SJCRH30 (cell line): ENCODE results near the gene PPP2R3C. TPM values are rescaled to one million over a fixed set of nuclear protein-coding genes. Genes with fewer than 3 reads are reported as not detected.
A peak's percentile ranks its signal among the peaks of the same experiment; 100 is the strongest.
"Not testable (repeated sequence)": the region's sequence is repeated elsewhere in the genome, so short reads cannot be mapped to it uniquely, and the experiment has no call there.

ENCODE experiments used
- DNase-seq, 2 experiments: peaks; one replicate each; pipeline ENCODE4 v3.0.0-alpha.2; 2015 to 2020
- H3K27ac ChIP-seq: fragments of 250-450 bp; sonication (Bioruptor Pico); 2 replicates; pipeline ENCODE4 v1.5.1; 2020; ENCODE audit warnings: mild to moderate bottlenecking, moderate library complexity
- H3K27me3 ChIP-seq: fragments of 250-450 bp; sonication (Bioruptor Pico); 2 replicates; pipeline ENCODE4 v1.5.1; 2020; ENCODE audit warnings: mild to moderate bottlenecking, moderate library complexity
- H3K36me3 ChIP-seq: fragments of 250-450 bp; sonication (Bioruptor Pico); 2 replicates; pipeline ENCODE4 v1.5.1; 2020; ENCODE audit warnings: mild to moderate bottlenecking, moderate library complexity
- H3K4me1 ChIP-seq: fragments of 250-450 bp; sonication (Bioruptor Pico); 2 replicates; pipeline ENCODE4 v1.5.1; 2020; ENCODE audit warnings: mild to moderate bottlenecking, moderate library complexity
- H3K4me3 ChIP-seq: fragments of 250-450 bp; sonication (Bioruptor Pico); 2 replicates; pipeline ENCODE4 v1.5.1; 2020; ENCODE audit warnings: mild to moderate bottlenecking, moderate library complexity
- H3K9me3 ChIP-seq: fragments of 250-450 bp; sonication (Bioruptor Pico); replicated peaks from 2 replicates; pipeline ENCODE4 v1.5.1; 2020; ENCODE audit warnings: mild to moderate bottlenecking, moderate library complexity
- total RNA-seq: library from RNA; depleted of rRNA; stranded (reverse); fragments of >200 nt; shearing (Covaris generic); gene quantifications from 2 replicates; pipeline ENCODE4 v1.2.3, GENCODE V29; 2014; rRNA removed

Gene PPP2R3C
- total RNA-seq, 1 experiment from 2014 or later: 43.6 TPM

DNA sequence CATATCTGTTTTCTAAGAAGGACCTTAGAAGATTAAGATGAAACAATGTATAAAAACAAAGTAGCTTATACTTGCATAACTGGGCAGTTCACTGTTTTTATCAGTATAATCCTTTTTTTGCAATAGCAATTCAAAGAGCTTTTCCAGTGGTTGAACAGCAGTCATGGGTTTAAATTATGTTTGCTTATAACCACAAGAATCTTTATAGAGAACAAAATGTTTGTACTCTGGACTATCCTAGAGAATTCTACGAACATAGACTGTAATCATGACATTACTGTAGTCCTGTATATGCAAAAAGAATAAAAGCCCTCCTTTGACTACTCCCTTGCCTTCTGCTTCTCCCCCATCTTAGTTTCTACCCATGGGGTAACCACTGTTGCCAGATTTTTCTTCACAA, 70.0 kb downstream of the PPP2R3C start:
- Histone ChIP-seq H3K4me3 (no peak overlapping the region), H3K9me3 (no peaks in the 10 kb centered on the region), H3K4me1 (no peaks in the 10 kb centered on the region), H3K27me3 (no peaks in the 10 kb centered on the region), H3K36me3 (no peaks in the 10 kb centered on the region), H3K27ac (no peak overlapping the region)
- DNase-seq: no peak

DNA sequence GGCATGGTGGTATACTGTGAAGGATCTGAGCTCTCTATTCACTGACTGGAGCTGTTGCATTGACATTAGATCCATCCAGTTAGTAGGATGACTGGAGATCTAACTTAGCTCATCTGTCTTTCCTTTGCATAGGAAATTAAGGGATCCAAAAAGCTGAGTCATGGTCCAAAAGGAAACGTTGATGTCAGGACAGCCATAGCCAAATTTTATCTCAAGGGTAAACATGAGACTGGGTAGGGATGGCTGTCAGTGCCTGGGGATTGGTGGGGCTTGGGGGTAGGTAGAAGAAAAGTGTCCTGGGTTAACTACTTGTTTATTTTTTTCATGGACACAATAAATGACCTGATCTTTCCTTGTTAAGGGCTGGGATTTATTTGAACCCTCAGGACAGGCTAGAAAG, 71.1 kb downstream of the PPP2R3C start:
- Histone ChIP-seq H3K9me3 (no peaks in the 10 kb centered on the region), H3K27me3 (no peaks in the 10 kb centered on the region), H3K36me3 (no peaks in the 10 kb centered on the region), H3K27ac (no peak overlapping the region), H3K4me1 (no peaks in the 10 kb centered on the region), H3K4me3 (no peak overlapping the region)
- DNase-seq: no peak

DNA sequence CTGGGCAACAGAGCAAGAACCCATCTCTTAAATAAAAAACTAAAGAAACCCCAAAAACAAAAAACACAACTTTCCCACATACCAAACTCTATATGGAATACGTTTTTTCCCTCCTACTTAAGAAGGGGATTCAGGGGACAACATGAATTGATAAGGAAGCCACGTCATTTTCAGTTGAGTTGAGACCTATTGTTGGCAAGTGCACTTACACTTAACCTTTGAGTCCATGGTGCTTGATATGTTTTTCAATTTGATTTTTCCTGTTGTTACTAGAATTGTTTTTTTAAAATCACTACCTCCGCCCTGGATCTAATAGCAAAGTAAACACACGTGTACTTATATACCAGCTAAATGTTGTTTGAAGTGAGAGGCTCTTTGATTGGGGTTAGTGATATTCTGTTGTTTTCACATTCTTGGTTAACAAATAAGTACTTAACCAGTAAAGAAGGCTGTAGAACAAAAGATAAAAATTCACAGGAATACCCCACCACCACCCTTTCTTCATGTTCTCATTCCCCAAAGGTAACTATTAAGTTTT, 73.7 kb downstream of the PPP2R3C start:
- Histone ChIP-seq H3K27me3 (no peaks in the 10 kb centered on the region), H3K9me3 (no peaks in the 10 kb centered on the region), H3K27ac (no peak overlapping the region), H3K36me3 (no peaks in the 10 kb centered on the region), H3K4me1 (peaks cover 7% of the 10 kb centered on the region; the same call in 1 of the 2 replicates), H3K4me3 (no peak overlapping the region)
- DNase-seq: no peak

DNA sequence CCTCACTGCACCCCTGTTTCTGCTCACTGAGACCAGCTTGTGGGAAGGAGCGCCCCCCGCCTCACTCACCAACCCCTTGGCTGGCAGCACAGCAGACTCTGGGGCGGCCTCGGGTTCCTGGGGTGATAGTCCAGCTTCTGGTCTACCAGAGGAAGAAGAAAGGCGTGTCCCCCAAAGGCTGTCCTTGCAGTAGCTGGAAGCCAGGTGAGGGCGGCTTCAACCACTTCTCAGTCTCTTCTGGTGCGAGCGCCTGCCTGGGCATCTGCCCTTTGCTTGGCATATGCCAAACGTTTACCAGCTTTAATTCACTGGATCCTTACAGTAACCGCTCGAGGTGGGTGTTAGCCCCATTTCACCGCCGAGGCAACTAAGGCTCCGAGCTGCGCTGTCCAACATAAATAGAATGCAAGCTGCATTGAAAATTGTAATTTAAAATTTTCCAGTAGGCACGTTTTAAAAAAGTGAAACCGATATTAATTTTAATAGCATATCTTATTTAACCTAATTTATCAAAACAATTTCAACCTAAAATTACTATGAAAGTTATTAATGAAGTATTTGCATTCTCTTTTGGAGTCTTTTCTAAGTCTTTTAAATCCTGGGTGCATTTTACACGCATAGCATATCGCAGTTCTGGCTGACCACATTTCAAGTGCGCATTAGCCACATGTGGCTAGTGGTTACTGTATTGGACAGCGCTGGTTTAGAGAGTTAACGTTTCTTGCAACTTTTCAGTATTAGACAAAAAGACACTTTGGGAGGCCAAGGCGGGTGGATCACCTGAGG, 74.8 kb downstream of the PPP2R3C start:
- Histone ChIP-seq H3K27me3 (no peaks in the 10 kb centered on the region), H3K4me3 (peak overlapping the region; percentile 74), H3K9me3 (no peaks in the 10 kb centered on the region), H3K36me3 (no peaks in the 10 kb centered on the region), H3K27ac (peak overlapping the region; percentile 55), H3K4me1 (peaks cover 7% of the 10 kb centered on the region; the same call in 1 of the 2 replicates)
- DNase-seq: no peak

DNA sequence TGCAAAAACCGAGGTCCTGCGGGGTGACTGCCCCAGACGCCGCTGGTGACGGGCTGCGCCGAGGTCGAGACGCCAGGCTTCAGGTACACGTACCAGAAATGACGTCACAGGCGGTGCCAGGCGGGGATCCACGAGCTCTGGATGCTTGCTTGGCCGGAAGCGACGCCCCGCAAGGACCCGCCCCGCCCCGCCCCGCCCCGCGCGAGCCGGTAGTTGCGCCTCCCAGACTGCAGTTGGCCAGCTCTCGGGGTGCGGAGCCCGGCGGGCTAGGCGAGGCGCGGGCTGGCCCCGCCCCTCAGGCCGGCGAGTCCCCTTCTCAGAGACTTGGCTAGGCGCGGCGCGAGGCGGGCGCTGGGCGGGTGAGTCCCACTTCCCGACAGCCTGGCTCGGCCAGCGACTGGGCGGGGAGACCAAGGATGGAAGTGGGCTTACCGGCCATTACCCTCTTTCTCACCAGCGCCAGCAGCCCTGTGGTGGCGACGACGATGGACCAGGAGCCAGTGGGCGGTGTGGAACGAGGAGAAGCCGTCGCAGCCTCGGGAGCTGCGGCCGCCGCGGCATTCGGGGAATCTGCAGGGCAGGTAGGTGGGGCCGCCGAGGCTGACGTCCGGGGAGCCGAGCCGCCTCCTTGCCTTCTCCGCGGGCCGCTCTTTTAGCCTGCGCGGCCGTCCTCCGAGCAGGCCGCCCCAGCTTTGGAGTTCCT, 75.6 kb downstream of the PPP2R3C start, which contains the start of gene FAM177A1:
TSS of gene FAM177A1 (plus strand) at position 225 of the 703 bp plus-strand sequence. CDS start at position 417, 192 bp downstream.
- no peaks in the 10 kb centered on the region for H3K36me3 ChIP-seq
- H3K4me3 ChIP-seq: peak within 1 kb of the TSS; percentile 74
- H3K4me1 ChIP-seq: peaks cover 7% of the 10 kb centered on the region; the same call in 1 of the 2 replicates
- no peaks in the 10 kb centered on the region for H3K9me3 ChIP-seq
- H3K27me3 ChIP-seq: no peaks in the 10 kb centered on the region
- DNase-seq: peak; percentile 96 to 98
- H3K27ac ChIP-seq: peak within 1 kb of the TSS; percentile 55

DNA sequence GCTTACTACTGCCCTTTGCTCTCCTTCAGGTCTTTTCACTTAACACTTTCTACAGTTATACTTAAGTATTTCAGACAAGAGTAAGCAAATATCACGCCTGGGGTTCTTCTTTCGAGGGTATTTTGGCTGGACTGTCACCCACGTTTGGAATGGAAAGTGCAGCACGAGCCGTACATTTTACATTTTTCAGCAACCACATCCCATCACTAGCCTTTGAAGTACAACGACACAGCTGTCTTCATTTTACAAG, 76.1 kb downstream of the PPP2R3C start:
- no peaks in the 10 kb centered on the region for H3K36me3 ChIP-seq
- DNase-seq: no peak
- H3K4me3 ChIP-seq: peak overlapping the region; percentile 74
- H3K27ac ChIP-seq: peak overlapping the region; percentile 14
- peaks cover 7% of the 10 kb centered on the region; the same call in 1 of the 2 replicates for H3K4me1 ChIP-seq
- H3K9me3 ChIP-seq: no peaks in the 10 kb centered on the region
- H3K27me3 ChIP-seq: no peaks in the 10 kb centered on the region

DNA sequence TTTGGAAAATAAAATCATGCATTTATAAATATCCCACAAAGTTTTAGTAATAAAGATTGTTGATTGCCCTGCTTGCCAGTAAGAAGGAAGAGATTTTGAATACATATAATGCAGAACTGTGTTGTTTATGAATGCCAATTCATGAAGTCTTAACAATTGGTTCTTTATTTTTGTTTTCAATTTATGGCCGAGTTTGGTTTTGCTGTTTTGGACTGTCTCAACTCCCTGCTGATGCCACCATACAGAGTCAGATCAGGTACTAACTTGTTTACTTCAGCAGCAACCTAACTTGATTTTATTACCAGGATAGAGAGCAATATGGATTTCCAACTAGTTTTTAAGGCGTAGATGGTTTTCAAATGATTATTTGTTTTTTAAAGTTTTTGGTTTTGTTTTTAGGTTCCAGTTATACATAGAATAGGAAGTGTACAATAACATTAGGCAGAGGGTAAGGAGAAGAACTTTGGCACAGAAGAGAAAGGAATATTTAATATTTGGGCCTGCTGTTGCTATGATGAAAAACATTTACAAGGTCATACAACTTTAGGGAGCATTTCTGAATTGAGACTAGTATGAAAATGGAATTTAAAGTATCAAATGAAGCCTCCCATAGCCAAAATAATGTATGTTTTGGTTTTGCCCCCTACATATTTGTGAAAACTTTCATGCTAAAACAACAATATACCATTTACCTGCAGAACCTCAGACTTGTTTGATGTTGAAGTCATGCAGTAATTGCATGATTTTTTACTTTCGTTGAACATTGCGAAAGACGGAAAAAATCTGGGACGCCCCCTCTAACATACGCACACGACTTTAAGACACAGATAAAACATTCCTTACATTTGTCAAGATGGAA, 76.6 kb downstream of the PPP2R3C start:
- Histone ChIP-seq H3K4me3 (peak overlapping the region; percentile 74), H3K36me3 (no peaks in the 10 kb centered on the region), H3K27me3 (no peaks in the 10 kb centered on the region), H3K9me3 (no peaks in the 10 kb centered on the region), H3K4me1 (peaks cover 7% of the 10 kb centered on the region; the same call in 1 of the 2 replicates), H3K27ac (peak overlapping the region; percentile 14)
- no peak for DNase-seq

DNA sequence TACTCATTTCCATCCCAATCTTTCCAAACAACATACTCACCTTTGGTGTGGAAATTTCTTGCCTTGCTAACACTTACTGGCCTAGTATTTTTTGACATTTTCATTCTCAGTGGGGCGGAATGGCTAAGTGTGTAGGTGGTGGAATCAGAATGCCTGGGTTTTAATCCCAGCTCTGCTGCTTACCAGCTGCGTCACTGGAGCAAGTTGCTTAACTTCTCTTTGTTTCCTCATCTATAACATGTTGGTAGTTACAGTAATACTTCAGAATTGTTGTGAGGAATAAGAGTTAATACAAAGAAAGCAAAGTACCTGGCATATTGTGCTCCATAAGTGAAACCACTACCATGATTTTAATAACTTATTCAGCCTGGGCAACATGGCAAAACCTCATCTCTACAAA, 78.7 kb downstream of the PPP2R3C start:
- Histone ChIP-seq H3K27me3 (no peaks in the 10 kb centered on the region), H3K27ac (no peak overlapping the region), H3K9me3 (no peaks in the 10 kb centered on the region), H3K36me3 (no peaks in the 10 kb centered on the region), H3K4me3 (no peak overlapping the region), H3K4me1 (peaks cover 7% of the 10 kb centered on the region; the same call in 1 of the 2 replicates)
- DNase-seq: no peak

DNA sequence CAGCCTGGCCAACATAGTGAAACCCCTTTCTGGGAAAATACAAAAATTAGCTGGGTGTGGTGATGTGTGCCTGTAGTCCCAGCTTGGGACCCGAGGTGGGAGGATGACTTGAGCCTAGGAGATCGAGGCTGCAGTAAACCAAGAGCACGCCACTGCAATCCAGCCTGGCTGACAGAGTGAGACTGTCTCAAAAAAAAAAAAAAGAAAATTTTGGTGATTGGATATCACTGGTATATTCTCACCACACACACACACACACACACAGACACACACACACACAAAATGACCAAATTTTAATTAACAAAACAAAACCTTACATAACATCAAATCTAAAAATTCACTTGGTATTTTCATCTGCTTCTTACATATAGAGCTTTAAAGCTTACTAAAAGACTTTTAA, 79.2 kb downstream of the PPP2R3C start:
- no peaks in the 10 kb centered on the region for H3K27me3 ChIP-seq
- H3K36me3 ChIP-seq: no peaks in the 10 kb centered on the region
- no peak overlapping the region for H3K4me3 ChIP-seq
- H3K9me3 ChIP-seq: no peaks in the 10 kb centered on the region
- peaks cover 7% of the 10 kb centered on the region; the same call in 1 of the 2 replicates for H3K4me1 ChIP-seq
- H3K27ac ChIP-seq: no peak overlapping the region
- no peak for DNase-seq

DNA sequence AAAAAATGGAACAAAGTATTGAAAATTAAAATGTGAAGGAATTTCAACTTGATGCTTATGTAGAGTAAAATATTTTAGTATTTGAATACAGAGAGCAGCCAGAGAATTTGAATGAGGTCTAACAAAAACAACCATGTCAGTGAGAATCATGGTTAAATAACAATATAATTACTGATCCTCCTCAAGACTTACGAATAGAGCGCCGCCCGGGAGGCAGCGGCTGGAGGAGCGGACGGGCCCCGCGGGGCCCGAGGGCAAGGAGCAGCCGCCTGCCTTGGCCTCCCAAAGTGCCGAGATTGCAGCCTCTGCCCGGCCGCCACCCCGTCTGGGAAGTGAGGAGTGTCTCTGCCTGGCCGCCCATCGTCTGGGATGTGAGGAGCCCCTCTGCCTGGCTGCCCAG, 83.5 kb downstream of the PPP2R3C start:
- H3K9me3 ChIP-seq, H3K36me3 ChIP-seq, H3K27ac ChIP-seq, H3K4me3 ChIP-seq, H3K27me3 ChIP-seq, H3K4me1 ChIP-seq, DNase-seq: not testable (repeated sequence)

Other genes starting within 250 kb of the PPP2R3C start
- gene BAZ1A, start 246.6 kb downstream of the PPP2R3C start, total RNA-seq: 51.9 and 60.8 TPM in 2 replicates
- gene SRP54, start 139.0 kb downstream of the PPP2R3C start, total RNA-seq: 93.5 and 106 TPM in 2 replicates
- 27.0 and 28.0 TPM in 2 replicates for gene FAM177A1, start 75.7 kb downstream of the PPP2R3C start, total RNA-seq
- gene PRORP, start 562 bp upstream of the PPP2R3C start, total RNA-seq: 42.8 and 51.2 TPM in 2 replicates
- 211 and 212 TPM in 2 replicates for gene PSMA6, start 170.4 kb upstream of the PPP2R3C start, total RNA-seq